HG02885 (cell line): Measurements from ENCODE around the gene ANGPTL1.

Source experiments
- ATAC-seq: cut with Tn5 transposase; IDR thresholded peaks from one replicate; pipeline ENCODE4 v1.9.1; 2021; ENCODE audit warnings: mild to moderate bottlenecking; ENCODE audit not compliant: unreplicated experiment, poor library complexity

ANGPTL1 gene

GRCh38 chr1:178870944-178871343 is at the start of gene ANGPTL1:
Gene ANGPTL1 (minus strand): TSS chr1:178871077. CDS start chr1:178865776, 5,301 bp downstream.
- no peak for ATAC-seq

- ATAC-seq: no peak
These were observed 48.7 kb upstream of the ANGPTL1 start for GRCh38 chr1:178919581-178919980.

- ATAC-seq: no peak
These were observed 48.1 kb upstream of the ANGPTL1 start for GRCh38 chr1:178918955-178919354.

- no peak for ATAC-seq
These were observed 47.4 kb upstream of the ANGPTL1 start for GRCh38 chr1:178918308-178918707.

GRCh38 chr1:178916448-178917174 is 45.7 kb upstream of the ANGPTL1 start:
- peak; percentile 56 for ATAC-seq

GRCh38 chr1:178912597-178912996 is 41.7 kb upstream of the ANGPTL1 start:
- ATAC-seq: no peak

- no peak for ATAC-seq
These were observed 39.1 kb upstream of the ANGPTL1 start for GRCh38 chr1:178910023-178910422.

GRCh38 chr1:178908358-178908757 is 37.5 kb upstream of the ANGPTL1 start:
- no peak for ATAC-seq

- no peak for ATAC-seq
These were observed 30.7 kb upstream of the ANGPTL1 start for GRCh38 chr1:178901482-178902125.

GRCh38 chr1:178899402-178899801 is 28.5 kb upstream of the ANGPTL1 start:
- no peak for ATAC-seq

GRCh38 chr1:178898401-178898800 is 27.5 kb upstream of the ANGPTL1 start:
- no peak for ATAC-seq

GRCh38 chr1:178895928-178896327 is 25.1 kb upstream of the ANGPTL1 start:
- no peak for ATAC-seq

- no peak for ATAC-seq
These were observed 15.7 kb upstream of the ANGPTL1 start for GRCh38 chr1:178886551-178886950.

- no peak for ATAC-seq
These were observed 15.0 kb upstream of the ANGPTL1 start for GRCh38 chr1:178885869-178886268.

- no peak for ATAC-seq
These were observed 11.1 kb upstream of the ANGPTL1 start for GRCh38 chr1:178881950-178882349.

- ATAC-seq: no peak
These were observed 7.0 kb upstream of the ANGPTL1 start for GRCh38 chr1:178877896-178878295.

GRCh38 chr1:178875936-178876335 is 5.1 kb upstream of the ANGPTL1 start:
- ATAC-seq: no peak

GRCh38 chr1:178874966-178875365 is 4.1 kb upstream of the ANGPTL1 start:
- no peak for ATAC-seq

GRCh38 chr1:178871551-178872320 is 859 bp upstream of the ANGPTL1 start:
- no peak for ATAC-seq

- ATAC-seq: no peak
These were observed 656 bp downstream of the ANGPTL1 start for GRCh38 chr1:178870221-178870620.

- ATAC-seq: no peak
These were observed 1.7 kb downstream of the ANGPTL1 start for GRCh38 chr1:178869119-178869697.
